A673 (cell line): ENCODE measurements around the gene CNN1. TPM values are rescaled to one million over a fixed set of nuclear protein-coding genes. Genes with fewer than 3 reads are reported as not detected.
"Not testable (repeated sequence)": the region's sequence is repeated elsewhere in the genome, so short reads cannot be mapped to it uniquely, and the experiment has no call there.

ENCODE experiments used
- BruUV-seq: library from RNA; stranded (reverse); fragments of 400-500 nt; replicated peaks from 2 replicates; lab custom pipeline; 2021; lab: Mats Ljungman, UMichigan
- CTCF ChIA-PET: fragments of 300-600 bp; sonication (Branson Sonifier 250); formaldehyde crosslinking; loops from one replicate; lab custom pipeline; 2022; ENCODE audit warnings: antibody characterized with exemption; lab: Charles Lee
- POLR2A ChIA-PET: fragments of 300-600 bp; sonication (Branson Sonifier 250); formaldehyde crosslinking; loops from one replicate; lab custom pipeline; 2022; ENCODE audit warnings: antibody characterized with exemption; ENCODE audit not compliant: low non-redundant PET; lab: Charles Lee
- DNase-seq: peaks from one replicate; pipeline ENCODE4 v3.0.0-alpha.2; 2015; ENCODE audit warnings: low spot score
- H3K27ac ChIP-seq: fragments of 200-600 bp; sonication (generic); 2 replicates; pipeline ENCODE4 v1.5.1; 2016; ENCODE audit warnings: mixed run types, low read depth, mild to moderate bottlenecking, mixed read lengths, antibody characterized with exemption, low read length; ENCODE audit not compliant: poor library complexity, severe bottlenecking
- H3K27me3 ChIP-seq: fragments of 200-600 bp; sonication (generic); replicated peaks from 2 replicates; pipeline ENCODE4 v1.6.1; 2017; ENCODE audit warnings: mixed run types, low read depth, mild to moderate bottlenecking, mixed read lengths, antibody characterized with exemption, low read length; ENCODE audit not compliant: insufficient read depth, poor library complexity
- H3K36me3 ChIP-seq: fragments of 200-600 bp; sonication (generic); 2 replicates; pipeline ENCODE4 v1.6.1; 2016; ENCODE audit warnings: mixed run types, mild to moderate bottlenecking, mixed read lengths, antibody characterized with exemption, low read length; ENCODE audit not compliant: insufficient read depth, poor library complexity, severe bottlenecking
- H3K4me1 ChIP-seq: fragments of 200-600 bp; sonication (generic); 2 replicates; pipeline ENCODE4 v1.6.1; 2017; ENCODE audit warnings: mixed run types, mild to moderate bottlenecking, mixed read lengths, antibody characterized with exemption, low read length; ENCODE audit not compliant: insufficient read depth, poor library complexity, severe bottlenecking
- H3K4me3 ChIP-seq: fragments of 200-600 bp; sonication (generic); 2 replicates; pipeline ENCODE4 v1.5.1; 2016; ENCODE audit warnings: low read depth, mixed run types, mild to moderate bottlenecking, mixed read lengths, low read length; ENCODE audit not compliant: poor library complexity, severe bottlenecking
- H3K9me3 ChIP-seq: fragments of 200-600 bp; sonication (generic); 2 replicates; pipeline ENCODE4 v1.6.1; 2016; ENCODE audit warnings: mixed run types, low read depth, mild to moderate bottlenecking, mixed read lengths, antibody characterized with exemption, low read length; ENCODE audit not compliant: poor library complexity, severe bottlenecking
- EZH2 ChIP-seq: fragments of 200-600 bp; sonication (generic); IDR thresholded peaks from 2 replicates; pipeline ENCODE4 v1.6.1; 2017; ENCODE audit warnings: borderline replicate concordance, low read depth, mild to moderate bottlenecking, mixed read lengths, antibody characterized with exemption, low read length; ENCODE audit not compliant: poor library complexity, severe bottlenecking
- intact Hi-C: fragments of 100-400 bp; cut with micrococcal nuclease; formaldehyde crosslinking; loops from one replicate; pipeline ENCODE4 v1.10.0; 2022; ENCODE audit not compliant: unreplicated experiment
- total RNA-seq: library from RNA; stranded (reverse); gene quantifications from 2 replicates; pipeline ENCODE4 v1.2.3, GENCODE V29; 2021
- TF ChIP-seq, protein P1 (sequence below): fragments of 300-800, 200-600 bp; sonication (generic); conservative IDR thresholded peaks from 2 replicates; pipeline ENCODE4 v1.5.1; 2017; ENCODE audit warnings: low read depth, mild to moderate bottlenecking, antibody characterized with exemption, low read length, moderate library complexity, mixed read lengths

The CNN1 gene
- total RNA-seq, 1 experiment from 2014 or later = 0.60 TPM

DNA sequence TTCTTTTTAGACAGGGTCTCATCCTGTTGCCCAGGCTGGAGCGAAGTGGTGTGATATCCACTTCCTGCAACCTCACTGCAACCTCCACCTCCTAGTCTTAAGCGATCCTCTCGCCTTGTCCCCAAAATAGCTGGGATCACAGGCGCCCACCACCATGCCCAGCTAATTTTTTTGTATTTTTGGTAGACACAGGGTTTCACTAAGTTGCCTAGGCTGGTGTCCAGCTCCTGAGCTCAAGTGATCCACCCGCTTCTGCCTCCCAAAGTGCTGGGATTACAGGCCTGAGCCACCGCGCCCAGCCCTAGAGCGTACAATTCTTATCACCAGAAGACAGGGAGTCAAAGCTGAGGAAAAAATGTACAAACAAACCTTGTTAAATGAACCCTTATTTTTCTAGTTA lies 24.9 kb downstream of the CNN1 start:
- Histone ChIP-seq H3K27ac (no peak overlapping the region), H3K27me3 (no peaks in the 10 kb centered on the region), H3K9me3 (no peaks in the 10 kb centered on the region), H3K4me1 (peaks cover 7% of the 10 kb centered on the region), H3K36me3 (no peaks in the 10 kb centered on the region), H3K4me3 (no peak overlapping the region)
- CTCF ChIA-PET = interaction anchor here (0.7 kb wide), 1 partner anchor 1631 kb away, joined by 4 read pairs; no protein-coding TSS in a partner anchor
- TF ChIP-seq, protein P1, sequence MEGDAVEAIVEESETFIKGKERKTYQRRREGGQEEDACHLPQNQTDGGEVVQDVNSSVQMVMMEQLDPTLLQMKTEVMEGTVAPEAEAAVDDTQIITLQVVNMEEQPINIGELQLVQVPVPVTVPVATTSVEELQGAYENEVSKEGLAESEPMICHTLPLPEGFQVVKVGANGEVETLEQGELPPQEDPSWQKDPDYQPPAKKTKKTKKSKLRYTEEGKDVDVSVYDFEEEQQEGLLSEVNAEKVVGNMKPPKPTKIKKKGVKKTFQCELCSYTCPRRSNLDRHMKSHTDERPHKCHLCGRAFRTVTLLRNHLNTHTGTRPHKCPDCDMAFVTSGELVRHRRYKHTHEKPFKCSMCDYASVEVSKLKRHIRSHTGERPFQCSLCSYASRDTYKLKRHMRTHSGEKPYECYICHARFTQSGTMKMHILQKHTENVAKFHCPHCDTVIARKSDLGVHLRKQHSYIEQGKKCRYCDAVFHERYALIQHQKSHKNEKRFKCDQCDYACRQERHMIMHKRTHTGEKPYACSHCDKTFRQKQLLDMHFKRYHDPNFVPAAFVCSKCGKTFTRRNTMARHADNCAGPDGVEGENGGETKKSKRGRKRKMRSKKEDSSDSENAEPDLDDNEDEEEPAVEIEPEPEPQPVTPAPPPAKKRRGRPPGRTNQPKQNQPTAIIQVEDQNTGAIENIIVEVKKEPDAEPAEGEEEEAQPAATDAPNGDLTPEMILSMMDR = no peak
- TF ChIP-seq EZH2 = no peak
- no TSS peak for BruUV-seq
- POLR2A ChIA-PET = no interaction called here
- intact Hi-C loops = loop anchor here (5.0 kb wide), 1 partner anchor 249 kb away; the partner anchor contains the start of gene ZNF440
- DNase-seq = no peak

DNA sequence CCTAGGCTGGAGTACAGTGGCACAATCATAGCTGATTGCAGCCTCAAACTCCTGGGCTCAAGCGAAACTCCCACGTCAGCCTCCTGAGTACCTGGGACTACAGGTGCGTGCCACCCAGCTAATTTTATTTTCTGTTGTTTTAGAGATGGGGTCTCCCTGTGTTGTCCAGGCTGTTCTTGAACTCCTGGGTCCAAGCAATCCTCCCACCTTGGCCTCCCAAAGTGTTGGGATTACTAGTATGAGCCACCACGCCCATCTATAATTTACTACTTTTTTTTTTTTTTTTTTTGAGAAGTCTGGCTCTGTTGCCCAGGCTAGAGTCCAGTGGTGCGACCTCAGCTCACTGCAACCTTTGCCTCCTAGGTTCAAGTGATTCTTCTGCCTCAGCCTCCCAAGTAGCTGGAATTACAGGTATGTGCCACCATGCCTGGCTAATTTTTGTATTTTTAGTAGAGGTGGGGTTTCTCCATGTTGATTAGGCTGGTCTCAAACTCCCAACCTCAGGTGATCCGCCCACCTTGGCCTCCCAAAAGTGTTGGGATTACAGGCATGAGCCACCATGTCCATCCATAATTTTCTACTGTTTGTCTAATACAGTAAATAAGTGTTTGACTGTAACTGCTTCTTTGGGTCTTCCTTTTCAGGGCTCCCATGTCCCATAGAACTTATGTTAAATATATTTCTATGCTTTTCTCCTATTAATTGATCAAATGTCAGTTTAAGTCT lies 25.6 kb downstream of the CNN1 start:
- ChIA-PET POLR2A (interaction anchor here (0.7 kb wide), 1 partner anchor 79 kb away, joined by 9 read pairs; no protein-coding TSS in a partner anchor), CTCF (interaction anchor here (0.7 kb wide), 1 partner anchor 1631 kb away, joined by 4 read pairs; no protein-coding TSS in a partner anchor)
- not testable (repeated sequence) for BruUV-seq, H3K4me3 ChIP-seq, H3K27ac ChIP-seq, H3K36me3 ChIP-seq, DNase-seq, H3K9me3 ChIP-seq, H3K4me1 ChIP-seq, H3K27me3 ChIP-seq
- intact Hi-C loops = loop anchor here (5.0 kb wide), 1 partner anchor 248 kb away; the partner anchor contains the start of gene ZNF440

DNA sequence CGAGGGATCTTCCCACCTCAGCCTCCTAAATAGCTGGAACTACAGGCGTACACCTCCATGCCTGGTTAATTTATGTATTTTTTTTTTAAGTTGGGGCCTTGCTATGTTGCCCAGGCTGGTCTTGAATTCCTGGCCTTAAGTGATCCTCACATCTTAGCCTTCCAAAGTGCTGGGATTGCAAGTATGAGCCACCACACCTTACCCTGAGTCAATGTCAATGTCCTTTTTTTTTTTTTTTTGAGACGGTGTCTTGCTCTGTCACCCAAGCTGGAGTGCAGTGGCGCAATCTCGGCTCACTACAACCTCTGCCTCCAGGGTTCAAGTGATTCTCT lies 27.0 kb downstream of the CNN1 start:
- intact Hi-C loops, H3K36me3 ChIP-seq, H3K4me1 ChIP-seq, H3K9me3 ChIP-seq, DNase-seq, POLR2A ChIA-PET, BruUV-seq, H3K27me3 ChIP-seq, CTCF ChIA-PET, H3K4me3 ChIP-seq, H3K27ac ChIP-seq: not testable (repeated sequence)

DNA sequence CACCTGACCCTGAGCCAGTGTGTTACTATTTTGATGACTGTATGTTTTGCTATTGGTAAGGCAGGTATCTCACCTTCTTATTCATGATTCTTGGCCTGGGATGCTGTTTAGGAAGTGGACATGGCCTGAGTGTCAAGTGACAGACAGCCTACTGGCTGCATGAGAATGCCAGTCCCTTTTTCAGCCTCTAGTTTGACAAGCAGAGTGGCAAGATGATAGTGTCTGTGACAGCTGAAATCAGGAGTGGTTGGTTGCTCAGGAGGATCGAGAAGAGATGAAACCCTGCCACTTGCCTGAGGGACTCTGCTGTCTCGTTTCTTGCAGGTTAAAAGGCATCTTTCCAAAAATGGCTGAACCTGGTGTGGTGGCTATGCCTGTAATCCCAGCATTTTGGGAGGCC lies 27.5 kb downstream of the CNN1 start:
- no peaks in the 10 kb centered on the region for H3K9me3 ChIP-seq

More for the DNA sequence above, 27.5 kb downstream of the CNN1 start:
- Histone ChIP-seq H3K36me3 (no peaks in the 10 kb centered on the region), H3K27me3 (no peaks in the 10 kb centered on the region), H3K27ac (no peak overlapping the region), H3K4me1 (no peaks in the 10 kb centered on the region), H3K4me3 (no peak overlapping the region)
- BruUV-seq = no TSS peak
- POLR2A ChIA-PET = no interaction called here
- intact Hi-C loops = no loop called here
- no peak for DNase-seq
- TF ChIP-seq, protein P1 = no peak
- no peak for TF ChIP-seq EZH2
- CTCF ChIA-PET = no interaction called here
